ENCODE measurements around the gene CD48. TPM values are rescaled to one million over a fixed set of nuclear protein-coding genes. Genes with fewer than 3 reads are reported as not detected.

The CD48 gene
- total and polyA plus RNA-seq, 2 of the 4 experiments (the other 2 are of a cell fraction) = not detected

DNA sequence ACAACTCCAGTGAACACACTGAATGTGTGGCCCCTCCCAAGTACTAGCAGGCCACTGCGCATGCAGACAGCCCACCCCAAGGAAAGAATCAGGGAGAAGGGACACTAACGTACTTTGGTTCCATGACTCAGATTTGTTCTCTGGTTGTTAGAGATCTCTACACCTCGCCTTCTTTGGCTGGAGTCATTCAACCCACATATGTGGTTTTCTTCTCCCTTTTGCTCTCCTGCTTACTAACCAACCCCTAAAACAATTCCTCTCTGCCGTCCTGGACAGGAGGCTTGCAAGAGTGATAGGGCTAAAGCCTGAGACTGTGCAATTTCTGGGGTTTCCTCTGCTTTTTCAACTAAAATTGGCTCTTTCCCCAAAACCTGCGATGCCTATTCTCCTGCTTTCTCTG is 5.7 kb upstream of the CD48 start:
- no peak overlapping the region for H3K56ac ChIP-seq (ENCODE audit: extremely low read depth, insufficient read depth, low read length)
- ChIA-PET POLR2A (ENCODE audit: unreplicated experiment) (no interaction called here), CTCF (no interaction called here)
- no peak overlapping the region for H3K23ac ChIP-seq (ENCODE audit: low read depth, low read length)
- in situ Hi-C loops (cut with MboI; ENCODE audit: low sequenced_read_pairs) = no loop called here
- no peak for DNase-seq
- no peak overlapping the region for H3K4ac ChIP-seq (ENCODE audit: low read depth, low read length)
- H3K4me2 ChIP-seq (ENCODE audit: low read depth, low read length) = no peak overlapping the region
- H3K36me3 ChIP-seq (ENCODE audit: control insufficient read depth, insufficient read depth, low read length) = no peaks in the 10 kb centered on the region
- no peak overlapping the region for H2AK5ac ChIP-seq (ENCODE audit: low read depth, low read length)
- no CpG with 5 or more reads among the region's 5 CpGs for WGBS, 2 experiments (ENCODE audit: extremely low coverage in 2 of 2, insufficient read length in 1 of 2)
- dilution Hi-C loops (cut with HindIII; ENCODE audit: low sequenced_read_pairs, unreplicated experiment) = no loop called here
- no peaks in the 10 kb centered on the region for H3K9me1 ChIP-seq (ENCODE audit: insufficient read depth, low read length)
- no peak overlapping the region for H2BK120ac ChIP-seq (ENCODE audit: low read depth, low read length)
- H2BK15ac ChIP-seq (ENCODE audit: low read depth, low read length) = no peak overlapping the region
- no peak overlapping the region for H3K9ac ChIP-seq (ENCODE audit: low read depth, low read length)
- H3K79me1 ChIP-seq (ENCODE audit: low read depth in 1 of 2, low read length in 2 of 2) = no peaks in the 10 kb centered on the region
- no peak overlapping the region for H2BK20ac ChIP-seq (ENCODE audit: low read depth, low read length)
- ATAC-seq (ENCODE audit: low read depth) = no peak
- TF ChIP-seq MXI1 (IDR thresholded peaks at IDR 0.05; ENCODE audit: borderline replicate concordance, low read depth, low read length) (no peak), POLR2A (IDR thresholded peaks at IDR 0.05; ENCODE audit: low read depth, low read length) (no peak), CEBPB (IDR thresholded peaks at IDR 0.05; ENCODE audit: low read depth, low read length) (no peak), BHLHE40 (IDR thresholded peaks at IDR 0.05; ENCODE audit: low read depth, low read length) (no peak), RFX5 (IDR thresholded peaks at IDR 0.05; ENCODE audit: low read depth, low read length) (no peak), MAZ (IDR thresholded peaks at IDR 0.05; ENCODE audit: borderline replicate concordance, low read depth, low read length) (no peak), NFE2L2 (IDR thresholded peaks at IDR 0.05; ENCODE audit: low read depth, low read length) (no peak), RAD21 (IDR thresholded peaks at IDR 0.05; ENCODE audit: low read length) (no peak), MAFK (IDR thresholded peaks at IDR 0.05; ENCODE audit: low read depth, low read length) (no peak), SMC3 (IDR thresholded peaks at IDR 0.05; ENCODE audit: low read depth, low read length) (no peak), CHD1 (IDR thresholded peaks at IDR 0.05; ENCODE audit: low read depth, low read length) (no peak), FOS (IDR thresholded peaks at IDR 0.05; ENCODE audit: low read depth, low read length) (no peak), RCOR1 (IDR thresholded peaks at IDR 0.05; ENCODE audit: insufficient replicate concordance, low read length) (no peak)
- TF ChIP-seq, protein P1, sequence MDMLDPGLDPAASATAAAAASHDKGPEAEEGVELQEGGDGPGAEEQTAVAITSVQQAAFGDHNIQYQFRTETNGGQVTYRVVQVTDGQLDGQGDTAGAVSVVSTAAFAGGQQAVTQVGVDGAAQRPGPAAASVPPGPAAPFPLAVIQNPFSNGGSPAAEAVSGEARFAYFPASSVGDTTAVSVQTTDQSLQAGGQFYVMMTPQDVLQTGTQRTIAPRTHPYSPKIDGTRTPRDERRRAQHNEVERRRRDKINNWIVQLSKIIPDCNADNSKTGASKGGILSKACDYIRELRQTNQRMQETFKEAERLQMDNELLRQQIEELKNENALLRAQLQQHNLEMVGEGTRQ (IDR thresholded peaks at IDR 0.05; ENCODE audit: low read depth, low read length) = no peak
- TF ChIP-seq, protein P2, sequence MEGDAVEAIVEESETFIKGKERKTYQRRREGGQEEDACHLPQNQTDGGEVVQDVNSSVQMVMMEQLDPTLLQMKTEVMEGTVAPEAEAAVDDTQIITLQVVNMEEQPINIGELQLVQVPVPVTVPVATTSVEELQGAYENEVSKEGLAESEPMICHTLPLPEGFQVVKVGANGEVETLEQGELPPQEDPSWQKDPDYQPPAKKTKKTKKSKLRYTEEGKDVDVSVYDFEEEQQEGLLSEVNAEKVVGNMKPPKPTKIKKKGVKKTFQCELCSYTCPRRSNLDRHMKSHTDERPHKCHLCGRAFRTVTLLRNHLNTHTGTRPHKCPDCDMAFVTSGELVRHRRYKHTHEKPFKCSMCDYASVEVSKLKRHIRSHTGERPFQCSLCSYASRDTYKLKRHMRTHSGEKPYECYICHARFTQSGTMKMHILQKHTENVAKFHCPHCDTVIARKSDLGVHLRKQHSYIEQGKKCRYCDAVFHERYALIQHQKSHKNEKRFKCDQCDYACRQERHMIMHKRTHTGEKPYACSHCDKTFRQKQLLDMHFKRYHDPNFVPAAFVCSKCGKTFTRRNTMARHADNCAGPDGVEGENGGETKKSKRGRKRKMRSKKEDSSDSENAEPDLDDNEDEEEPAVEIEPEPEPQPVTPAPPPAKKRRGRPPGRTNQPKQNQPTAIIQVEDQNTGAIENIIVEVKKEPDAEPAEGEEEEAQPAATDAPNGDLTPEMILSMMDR (conservative IDR thresholded peaks at IDR 0.05; ENCODE audit: low read depth, low read length) = no peak
- TF ChIP-seq, protein P3, sequence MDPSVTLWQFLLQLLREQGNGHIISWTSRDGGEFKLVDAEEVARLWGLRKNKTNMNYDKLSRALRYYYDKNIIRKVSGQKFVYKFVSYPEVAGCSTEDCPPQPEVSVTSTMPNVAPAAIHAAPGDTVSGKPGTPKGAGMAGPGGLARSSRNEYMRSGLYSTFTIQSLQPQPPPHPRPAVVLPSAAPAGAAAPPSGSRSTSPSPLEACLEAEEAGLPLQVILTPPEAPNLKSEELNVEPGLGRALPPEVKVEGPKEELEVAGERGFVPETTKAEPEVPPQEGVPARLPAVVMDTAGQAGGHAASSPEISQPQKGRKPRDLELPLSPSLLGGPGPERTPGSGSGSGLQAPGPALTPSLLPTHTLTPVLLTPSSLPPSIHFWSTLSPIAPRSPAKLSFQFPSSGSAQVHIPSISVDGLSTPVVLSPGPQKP (IDR thresholded peaks at IDR 0.05; ENCODE audit: borderline replicate concordance, low read depth, low read length) = no peak
- H3K27ac ChIP-seq (ENCODE audit: insufficient read depth, low read length) = no peak overlapping the region
- H4K5ac ChIP-seq (ENCODE audit: low read depth, low read length) = no peak overlapping the region
- no peaks in the 10 kb centered on the region for H3K4me1 ChIP-seq (ENCODE audit: control insufficient read depth, insufficient read depth, low read length)
- H2AK9ac ChIP-seq (replicated peaks; ENCODE audit: low read depth, low read length, poor library complexity) = no peak overlapping the region
- H4K8ac ChIP-seq (ENCODE audit: low read depth in 2 of 2, low read length in 2 of 2) = no peak overlapping the region
- H4K20me1 ChIP-seq (ENCODE audit: insufficient read depth, low read length) = no peaks in the 10 kb centered on the region
- no peak overlapping the region for H3K14ac ChIP-seq (replicated peaks; ENCODE audit: low read depth, low read length)
- no peak overlapping the region for H3K18ac ChIP-seq (ENCODE audit: low read depth, low read length)
- H3K4me3 ChIP-seq (ENCODE audit: insufficient read depth, low read depth, low read length) = no peak overlapping the region
- H3K9me3 ChIP-seq (ENCODE audit: control insufficient read depth, insufficient read depth, low read length) = no peaks in the 10 kb centered on the region
- no peak overlapping the region for H2BK5ac ChIP-seq (ENCODE audit: low read depth, low read length, poor library complexity, severe bottlenecking)
- no peak overlapping the region for H2AFZ ChIP-seq (replicated peaks; ENCODE audit: low read length, poor library complexity)
- BruUV-seq (replicated peaks) = no TSS peak
- intact Hi-C loops (cut with micrococcal nuclease) = no loop called here
- no peak overlapping the region for H4K91ac ChIP-seq (ENCODE audit: insufficient read depth, low read depth, low read length)
- no peaks in the 10 kb centered on the region for H3K27me3 ChIP-seq (ENCODE audit: control insufficient read depth, insufficient read depth, low read length)
